HG03469 (cell line): ENCODE results near the gene GTF2F2.
"Not testable (repeated sequence)": the region's sequence is repeated elsewhere in the genome, so short reads cannot be mapped to it uniquely, and the experiment has no call there.

ENCODE experiments used
- ATAC-seq: cut with Tn5 transposase; IDR thresholded peaks from one replicate; pipeline ENCODE4 v1.9.1; 2021; ENCODE audit warnings: mild to moderate bottlenecking, moderate library complexity, moderate number of reproducible peaks; ENCODE audit not compliant: unreplicated experiment

GTF2F2 gene

DNA sequence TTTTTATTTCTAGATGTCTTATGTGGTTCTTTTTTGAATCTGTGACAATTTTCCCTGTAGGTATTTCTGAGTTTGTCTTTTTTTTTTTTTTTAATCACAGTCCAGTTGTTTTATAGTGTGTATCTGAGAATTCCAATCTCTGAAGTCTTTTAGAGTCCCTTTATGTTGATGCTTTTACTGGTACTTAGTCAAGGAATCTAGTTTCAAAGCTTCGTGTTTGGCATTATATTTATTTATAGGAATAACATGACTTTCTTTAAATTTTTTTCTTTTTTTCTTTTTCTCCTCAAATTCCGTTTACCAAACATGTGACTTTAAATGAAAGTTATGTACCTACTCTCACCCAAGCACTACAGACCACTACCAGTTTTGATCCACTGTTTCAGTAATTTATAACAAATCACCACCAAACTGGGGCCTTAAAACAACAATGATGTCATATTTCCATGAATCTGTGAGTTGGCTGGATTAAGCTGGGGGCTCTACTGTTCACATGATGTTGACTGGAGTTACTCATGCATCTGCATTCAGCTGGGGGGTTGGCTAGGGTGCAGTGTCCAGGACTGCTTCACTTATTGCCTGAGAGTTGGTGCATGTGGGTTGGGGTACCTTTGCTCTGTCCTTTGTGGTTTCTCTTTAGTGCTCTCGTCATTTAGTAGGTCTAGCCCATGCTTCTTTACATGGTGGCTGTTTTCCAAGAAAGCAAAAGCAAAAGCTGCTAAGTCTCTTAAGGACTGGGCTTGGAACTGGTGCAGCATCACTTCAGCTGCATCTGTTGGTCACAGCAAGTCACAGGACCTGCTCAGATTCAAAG, 58.2 kb downstream of the GTF2F2 start:
- ATAC-seq: no peak

DNA sequence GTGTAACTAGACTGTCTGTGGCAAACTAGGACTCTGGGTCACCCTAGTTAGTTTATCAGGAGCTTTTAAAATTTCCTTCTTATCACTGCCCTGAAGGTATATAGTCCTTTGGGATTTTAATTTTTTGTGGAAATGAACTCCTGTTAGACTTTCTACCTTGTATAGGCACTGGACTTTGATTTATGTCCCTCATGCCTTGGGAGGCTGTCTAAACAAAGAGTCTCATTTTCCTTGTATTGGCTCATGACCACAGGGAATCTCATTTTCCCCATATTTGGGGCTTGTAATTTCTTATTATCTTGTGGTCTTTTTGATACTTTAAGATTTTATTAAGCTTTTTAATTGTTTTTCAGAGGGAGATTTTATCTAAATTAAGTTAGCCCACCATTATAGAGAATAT, 59.1 kb downstream of the GTF2F2 start:
- ATAC-seq: no peak

GRCh38 chr13:45180303-45180702, 60.0 kb downstream of the GTF2F2 start:
- no peak for ATAC-seq

- ATAC-seq: no peak
Observed at GRCh38 chr13:45180713-45181601, 60.6 kb downstream of the GTF2F2 start.

- no peak for ATAC-seq
Observed at GRCh38 chr13:45184693-45185092, 64.4 kb downstream of the GTF2F2 start.

DNA sequence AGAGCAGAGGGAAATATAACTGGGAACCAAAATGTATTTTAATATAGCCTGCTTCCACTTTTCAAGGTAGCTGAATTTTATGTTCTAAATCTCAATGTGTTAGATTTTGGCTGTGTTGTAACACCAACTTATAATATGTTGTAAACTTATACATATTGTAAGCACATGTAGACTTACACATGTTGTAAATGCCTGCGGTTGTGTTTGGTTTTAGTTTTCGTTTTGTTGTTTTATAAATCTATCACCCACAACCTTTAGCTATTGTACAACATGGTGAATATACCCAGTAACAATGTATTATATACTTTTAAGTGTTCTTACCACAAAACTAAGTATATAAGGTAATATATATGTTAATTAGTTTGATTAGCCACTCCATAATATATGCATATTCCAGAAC, 65.0 kb downstream of the GTF2F2 start:
- ATAC-seq: no peak

GRCh38 chr13:45189077-45189476, 68.8 kb downstream of the GTF2F2 start:
- ATAC-seq: not testable (repeated sequence)

DNA sequence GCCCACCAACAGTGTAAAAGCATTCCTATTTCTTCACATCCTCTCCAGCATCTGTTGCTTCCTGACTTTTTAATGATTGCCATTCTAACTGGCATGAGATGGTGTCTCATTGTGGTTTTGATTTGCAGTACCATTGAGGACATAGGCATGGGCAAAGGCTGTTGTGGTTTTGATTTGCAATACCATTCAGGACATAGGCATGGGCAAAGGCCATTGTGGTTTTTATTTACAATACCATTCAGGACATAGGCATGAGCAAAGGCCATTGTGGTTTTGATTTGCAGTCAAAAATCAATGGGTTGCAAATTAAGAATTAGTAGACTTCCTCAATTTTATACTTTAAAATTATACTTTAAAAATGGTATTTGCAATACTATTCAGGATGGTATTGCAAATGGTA, 69.2 kb downstream of the GTF2F2 start:
- ATAC-seq: not testable (repeated sequence)

GRCh38 chr13:45191874-45192273, 71.6 kb downstream of the GTF2F2 start:
- no peak for ATAC-seq

GRCh38 chr13:45194081-45194939, 74.0 kb downstream of the GTF2F2 start:
- no peak for ATAC-seq

DNA sequence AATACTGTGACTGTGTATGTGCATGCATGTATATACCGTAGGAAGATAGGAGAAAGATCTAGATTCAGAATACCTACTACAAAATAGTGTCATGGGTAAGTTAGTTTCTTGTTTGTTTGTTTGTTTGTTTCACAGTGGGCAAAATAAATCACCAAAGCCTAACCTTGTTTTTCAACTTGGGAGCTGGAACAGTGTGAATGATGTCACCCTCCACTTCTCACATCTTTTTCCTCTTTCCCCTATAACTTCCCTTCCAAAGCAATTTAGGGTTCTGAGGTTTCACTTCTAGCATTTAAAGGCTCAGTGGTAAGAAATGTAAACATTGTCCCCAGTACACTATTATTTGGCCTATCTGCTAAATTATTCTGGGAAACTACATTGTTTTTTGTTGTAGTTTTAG, 75.1 kb downstream of the GTF2F2 start:
- no peak for ATAC-seq

DNA sequence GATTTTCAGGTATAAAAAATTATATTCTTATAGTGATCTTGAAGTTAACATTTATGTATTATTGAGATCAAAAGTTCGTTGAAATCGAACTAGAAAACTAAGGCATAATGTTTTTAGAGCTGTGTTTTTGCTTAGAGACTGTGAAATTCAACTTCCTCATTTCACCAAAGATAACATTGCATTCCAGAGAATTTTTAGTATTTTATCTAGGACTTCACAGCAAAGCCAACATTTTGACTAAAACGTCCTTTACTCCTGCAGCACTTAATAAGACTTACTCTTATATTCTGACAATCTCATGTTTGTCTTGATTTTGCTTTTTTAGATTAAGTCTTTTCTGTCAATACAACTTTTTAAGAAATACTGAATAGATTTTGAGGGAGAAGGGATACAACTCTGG, 75.8 kb downstream of the GTF2F2 start:
- ATAC-seq: no peak

DNA sequence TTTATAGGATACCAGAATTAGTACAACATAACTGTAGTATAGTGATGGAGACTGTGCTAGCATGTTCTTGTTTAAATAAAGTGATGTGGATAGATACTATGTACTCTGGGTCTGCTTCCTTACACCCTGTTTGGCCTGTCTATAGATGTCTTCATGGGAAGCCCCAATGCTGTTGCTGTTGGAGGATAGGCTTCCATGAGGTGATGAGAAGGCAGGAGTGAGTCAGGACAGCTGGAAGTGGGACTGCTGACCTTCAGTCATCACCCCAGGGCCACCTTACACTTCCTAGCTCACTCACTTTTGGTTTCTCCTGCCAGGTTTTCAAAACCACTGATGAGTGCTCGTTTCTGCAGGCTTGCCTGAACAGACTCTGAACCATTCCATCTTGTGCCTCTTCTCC, 76.3 kb downstream of the GTF2F2 start:
- ATAC-seq: no peak

DNA sequence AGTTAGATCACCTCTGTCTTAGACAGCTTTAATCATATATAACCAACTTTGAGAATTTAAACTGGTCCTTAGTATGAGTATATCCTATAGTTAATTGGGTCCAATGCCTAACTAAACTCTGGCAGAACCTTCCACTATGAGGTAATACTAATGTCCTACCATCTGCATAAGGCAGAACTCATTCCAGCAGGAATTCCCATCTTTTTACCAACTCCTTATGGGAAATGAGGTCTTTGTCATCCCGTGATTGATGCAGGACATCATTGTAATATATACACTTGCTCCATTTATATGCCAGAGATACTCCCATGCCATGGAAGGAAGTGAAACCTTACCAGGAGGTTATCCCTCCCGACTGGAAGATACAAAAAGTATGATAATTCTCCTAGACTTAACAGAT, 77.7 kb downstream of the GTF2F2 start:
- no peak for ATAC-seq

DNA sequence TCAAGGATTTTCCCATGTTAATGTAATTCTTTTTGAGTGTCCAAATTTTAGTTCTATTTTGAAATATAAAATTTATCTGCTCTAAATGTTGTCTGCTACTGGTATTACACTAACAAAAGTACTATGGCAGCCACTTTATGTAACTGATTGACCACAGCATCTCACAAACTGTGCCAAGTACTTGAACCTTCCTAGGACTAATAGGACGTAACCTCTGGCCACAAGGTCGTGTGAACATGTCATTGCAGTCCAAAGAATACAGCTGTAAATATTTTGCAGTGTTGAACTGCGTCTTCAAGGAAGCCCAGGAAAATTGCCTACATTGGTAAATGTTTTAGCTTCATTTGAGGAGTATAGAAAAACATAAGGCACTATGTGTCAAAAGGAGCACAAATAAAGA, 78.6 kb downstream of the GTF2F2 start:
- ATAC-seq: no peak

DNA sequence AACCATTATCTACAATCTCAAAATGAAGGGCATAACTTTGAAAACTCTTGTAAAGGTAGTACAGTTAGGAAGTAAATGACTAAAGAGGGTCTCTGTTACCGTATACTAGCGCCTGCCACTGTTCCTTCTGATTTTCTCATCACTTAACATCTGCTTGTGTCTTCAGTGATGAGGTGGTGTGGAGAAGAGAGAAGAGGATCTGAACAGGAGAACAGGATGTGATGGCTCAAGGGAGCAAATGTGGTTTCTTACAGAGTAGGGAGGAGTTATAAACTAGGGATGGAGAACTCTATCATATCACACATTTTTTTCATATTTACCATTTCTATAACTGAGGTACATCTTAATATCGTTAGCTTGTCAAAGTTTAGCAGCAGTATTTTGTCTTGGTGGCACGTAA, 79.4 kb downstream of the GTF2F2 start:
- ATAC-seq: no peak

DNA sequence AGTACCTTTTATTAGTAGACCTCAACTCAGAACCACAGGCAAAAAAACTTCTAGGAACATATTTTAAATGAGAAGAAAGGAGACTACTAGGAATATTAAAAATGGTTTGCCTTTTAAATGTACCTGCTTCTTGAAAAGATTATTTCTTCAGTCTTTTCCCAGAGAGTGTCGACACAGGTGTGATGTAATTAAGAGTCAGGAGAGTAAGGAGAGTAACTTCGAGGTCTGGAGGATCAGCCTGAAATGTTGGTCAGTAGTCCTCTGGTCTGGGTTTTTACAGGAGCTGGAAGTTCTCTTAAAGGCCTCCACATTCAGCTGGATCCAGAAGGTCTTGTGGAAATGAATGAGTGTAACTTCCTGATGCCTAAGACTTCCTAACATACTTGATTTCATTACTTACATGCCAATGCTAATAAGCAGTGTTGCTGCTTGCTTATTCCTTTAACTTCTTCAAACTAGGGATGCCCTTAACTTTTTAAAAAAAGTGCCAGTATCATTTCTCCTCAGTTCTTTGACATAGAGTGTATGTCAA, 80.5 kb downstream of the GTF2F2 start, which contains the start of gene KCTD4:
KCTD4 (minus strand) TSS at position 345 of the 532 bp plus-strand sequence. CDS start 6,478 bp downstream, outside the sequence.
- ATAC-seq: no peak

DNA sequence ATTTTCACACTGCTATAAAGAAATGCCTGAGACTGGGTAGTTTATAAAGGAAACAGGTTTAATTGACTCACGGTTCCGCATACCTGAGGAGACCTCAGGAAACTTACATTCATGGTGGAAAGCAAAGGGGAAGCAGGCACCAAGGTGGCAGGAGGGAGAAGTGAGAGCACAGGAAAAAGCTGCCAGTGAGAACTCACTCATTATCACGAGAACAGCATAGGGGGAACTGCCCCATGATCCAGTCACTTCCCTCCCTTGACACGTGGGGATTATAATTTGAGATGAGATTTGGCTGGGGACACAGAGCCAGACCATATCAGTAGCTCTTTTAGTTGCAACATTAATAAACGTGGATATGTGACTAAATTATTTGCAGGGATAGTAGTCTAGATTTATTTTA, 84.8 kb downstream of the GTF2F2 start:
- ATAC-seq: no peak

GRCh38 chr13:45206340-45206739, 86.0 kb downstream of the GTF2F2 start:
- no peak for ATAC-seq

DNA sequence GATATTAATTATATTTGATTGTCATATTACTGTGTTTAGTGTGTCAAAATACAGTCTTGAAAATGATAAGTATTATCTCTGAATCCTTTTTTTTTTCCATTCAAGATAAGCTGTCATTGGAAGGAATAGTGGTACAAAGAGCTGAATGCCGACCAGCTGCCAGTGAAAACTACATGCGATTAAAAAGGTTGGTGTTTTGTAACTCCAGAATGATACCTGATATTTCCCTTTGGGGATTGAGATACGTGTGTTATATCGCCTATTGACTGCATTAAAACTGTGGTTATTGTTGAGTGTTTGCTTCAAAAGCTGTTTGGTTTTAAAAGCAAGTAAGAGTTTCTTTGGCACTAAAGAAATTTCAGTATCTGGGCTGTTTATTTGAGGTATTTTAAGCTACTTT, 87.0 kb downstream of the GTF2F2 start:
- ATAC-seq: no peak

DNA sequence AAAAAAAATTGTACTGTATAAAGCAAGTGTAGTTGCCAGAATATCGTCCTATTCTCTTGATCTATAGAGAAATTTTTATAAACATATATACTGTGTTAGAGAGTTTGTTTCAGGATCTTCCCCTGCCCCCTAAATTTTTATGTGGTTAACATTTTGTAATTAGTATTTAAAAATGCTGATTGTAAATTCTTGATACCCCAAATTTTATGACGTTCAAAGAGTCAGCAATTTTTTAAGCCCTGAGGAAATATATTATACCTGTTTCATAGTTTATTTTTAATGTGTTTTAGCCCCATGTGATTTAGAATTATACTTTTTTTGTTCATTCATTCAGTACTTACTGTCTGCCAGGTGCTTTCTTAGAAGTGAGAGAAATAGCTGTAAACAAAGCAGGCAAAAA, 87.8 kb downstream of the GTF2F2 start:
- ATAC-seq: no peak
